Thyroid gland (tissue), 4 donors: Measurements from ENCODE around the gene LRP6.

Experiments used
- CTCF ChIP-seq, 6 experiments: fragments of 200-600 bp in 3 of 6; fragments of 450-650 bp in 3 of 6; sonication (generic) in 3 of 6; IDR thresholded peaks; one replicate each; pipeline ENCODE4 v1.5.1; 2016 to 2019; ENCODE audit warnings: antibody characterized with exemption in 6 of 6, mild to moderate bottlenecking in 2 of 6, inconsistent platforms in 1 of 6, moderate library complexity in 1 of 6
- POLR2A ChIP-seq, 2 donors: fragments of 450-650 bp; IDR thresholded peaks; one replicate each; pipeline ENCODE4 v1.6.1; 2017; ENCODE audit warnings: antibody characterized with exemption in 2 of 2, mild to moderate bottlenecking in 2 of 2, moderate library complexity in 1 of 2

GRCh38 chr12:12167847-12168246 is 99.0 kb downstream of the LRP6 start:
- no peak for TF ChIP-seq CTCF (IDR thresholded peaks at IDR 0.05)
- TF ChIP-seq POLR2A (IDR thresholded peaks at IDR 0.05) = no peak
